Effector CD4-positive, alpha-beta T cell (primary cell): ENCODE data around the gene TEX55.
"Not testable (repeated sequence)": the region's sequence is repeated elsewhere in the genome, so short reads cannot be mapped to it uniquely, and the experiment has no call there.

ENCODE experiments used
- DNase-seq: peaks from one replicate; pipeline ENCODE4 v3.0.0-alpha.2; 2020

The TEX55 gene

GRCh38 chr3:119161240-119161639, 15.3 kb downstream of the TEX55 start:
- no peak for DNase-seq

- DNase-seq = not testable (repeated sequence)
These were observed 18.8 kb downstream of the TEX55 start for GRCh38 chr3:119164745-119165144.

GRCh38 chr3:119170821-119171220, 24.9 kb downstream of the TEX55 start:
- DNase-seq = no peak

- DNase-seq = no peak
These were observed 27.4 kb downstream of the TEX55 start, which contains the start of gene UPK1B for GRCh38 chr3:119173325-119173724. TSS of gene UPK1B (plus strand) at chr3:119173598. CDS start at chr3:119186742, 13,144 bp downstream.

GRCh38 chr3:119175872-119176756, 30.1 kb downstream of the TEX55 start:
- DNase-seq = no peak

- DNase-seq = no peak
These were observed 30.8 kb downstream of the TEX55 start for GRCh38 chr3:119176778-119177177.

GRCh38 chr3:119177321-119177720, 31.4 kb downstream of the TEX55 start:
- no peak for DNase-seq

GRCh38 chr3:119181765-119182164, 35.8 kb downstream of the TEX55 start:
- no peak for DNase-seq

- DNase-seq = no peak
These were observed 38.1 kb downstream of the TEX55 start for GRCh38 chr3:119184111-119184510.

GRCh38 chr3:119184796-119185570, 39.0 kb downstream of the TEX55 start:
- no peak for DNase-seq

GRCh38 chr3:119187266-119187665, 41.3 kb downstream of the TEX55 start:
- DNase-seq = no peak

- no peak for DNase-seq
These were observed 45.8 kb downstream of the TEX55 start for GRCh38 chr3:119191800-119192199.

GRCh38 chr3:119194237-119195150, 48.5 kb downstream of the TEX55 start:
- DNase-seq = no peak

- DNase-seq = no peak
These were observed 49.1 kb downstream of the TEX55 start for GRCh38 chr3:119195151-119195476.

GRCh38 chr3:119195911-119196310, 49.9 kb downstream of the TEX55 start:
- no peak for DNase-seq
